Ascending aorta (tissue), 2 donors: Measurements from ENCODE around the gene ADGRD2. TPM values are rescaled to one million over a fixed set of nuclear protein-coding genes. Genes with fewer than 3 reads are reported as not detected.

ENCODE experiments used
- DNase-seq, 2 donors: peaks; one replicate each; pipeline ENCODE4 v3.0.0-alpha.2; 2019; ENCODE audit warnings: low spot score in 2 of 2
- H3K27ac ChIP-seq, 2 donors: fragments of 200-600 bp; sonication (generic); one replicate each; pipeline ENCODE4 v1.5.1; 2016 to 2017; ENCODE audit warnings: mild to moderate bottlenecking in 1 of 2
- H3K27me3 ChIP-seq: fragments of 200-600 bp; sonication (generic); one replicate; pipeline ENCODE4 v1.5.1; 2017
- H3K36me3 ChIP-seq, 2 donors: fragments of 200-600 bp; sonication (generic); one replicate each; pipeline ENCODE4 v1.5.1; 2016
- H3K4me1 ChIP-seq, 2 donors: fragments of 200-600 bp; sonication (generic); one replicate each; pipeline ENCODE4 v1.5.1; 2016 to 2017; ENCODE audit warnings: mild to moderate bottlenecking in 1 of 2
- H3K4me3 ChIP-seq, 2 donors: fragments of 200-600 bp; sonication (generic); one replicate each; pipeline ENCODE4 v1.5.1; 2016 to 2017; ENCODE audit warnings: mild to moderate bottlenecking in 1 of 2
- H3K9me3 ChIP-seq, 2 donors: fragments of 200-600 bp; sonication (generic); one replicate each; pipeline ENCODE4 v1.5.1; 2016
- CTCF ChIP-seq, 3 experiments: fragments of 200-600 bp in 2 of 3; fragments of 450-650 bp in 1 of 3; sonication (generic) in 2 of 3; IDR thresholded peaks; one replicate each; pipeline ENCODE4 v1.5.1; 2016 to 2019; ENCODE audit warnings: antibody characterized with exemption in 3 of 3, mild to moderate bottlenecking in 1 of 3, moderate library complexity in 1 of 3
- intact Hi-C: fragments of 100-400 bp; cut with DNase I; formaldehyde crosslinking; loops from one replicate; pipeline ENCODE4 v1.15.1; 2023
- total RNA-seq: library from RNA; depleted of rRNA; stranded (reverse); fragments of >200 nt; gene quantifications from one replicate; pipeline ENCODE4 v1.1.0, GENCODE V29; 2016

The ADGRD2 gene
- total RNA-seq, 1 donor from 2014 or later, result not detected

- no peak for TF ChIP-seq CTCF (IDR thresholded peaks at IDR 0.05)
- H3K4me1 ChIP-seq, result peaks cover 0 to 6% of the 10 kb centered on the region in 2 donors
- H3K36me3 ChIP-seq, result no peaks in the 10 kb centered on the region
- H3K9me3 ChIP-seq, result no peaks in the 10 kb centered on the region
- intact Hi-C loops, result loop anchor here (10.0 kb wide), 1 partner anchor 315 kb away; no protein-coding TSS in a partner anchor
- H3K27ac ChIP-seq, result no peak overlapping the region
- no peak for DNase-seq
- no peak overlapping the region for H3K4me3 ChIP-seq
- H3K27me3 ChIP-seq, result peaks cover 13% of the 10 kb centered on the region
Observed at GRCh38 chr9:124500028-124500795, 50.0 kb downstream of the ADGRD2 start.

GRCh38 chr9:124500796-124501611, 50.8 kb downstream of the ADGRD2 start:
- H3K9me3 ChIP-seq, result no peaks in the 10 kb centered on the region
- peaks cover 0 to 6% of the 10 kb centered on the region in 2 donors for H3K4me1 ChIP-seq
- H3K36me3 ChIP-seq, result no peaks in the 10 kb centered on the region
- peaks cover 13% of the 10 kb centered on the region for H3K27me3 ChIP-seq
- no peak overlapping the region for H3K27ac ChIP-seq
- intact Hi-C loops, result loop anchor here (10.0 kb wide), 1 partner anchor 314 kb away; no protein-coding TSS in a partner anchor
- no peak for DNase-seq
- TF ChIP-seq CTCF (IDR thresholded peaks at IDR 0.05), result no peak
- H3K4me3 ChIP-seq, result no peak overlapping the region

- DNase-seq, result no peak
- H3K4me3 ChIP-seq, result no peak overlapping the region
- no peak overlapping the region for H3K27ac ChIP-seq
- H3K4me1 ChIP-seq, result peaks cover 0 to 6% of the 10 kb centered on the region in 2 donors
- H3K9me3 ChIP-seq, result no peaks in the 10 kb centered on the region
- H3K27me3 ChIP-seq, result peaks cover 13% of the 10 kb centered on the region
- no peak for TF ChIP-seq CTCF (IDR thresholded peaks at IDR 0.05)
- intact Hi-C loops, result loop anchor here (10.0 kb wide), 1 partner anchor 313 kb away; no protein-coding TSS in a partner anchor
- no peaks in the 10 kb centered on the region for H3K36me3 ChIP-seq
Observed at GRCh38 chr9:124501771-124502320, 51.6 kb downstream of the ADGRD2 start.

- peaks cover 13% of the 10 kb centered on the region for H3K27me3 ChIP-seq
- H3K27ac ChIP-seq, result no peak overlapping the region
- no peaks in the 10 kb centered on the region for H3K36me3 ChIP-seq
- intact Hi-C loops, result loop anchor here (10.0 kb wide), 1 partner anchor 312 kb away; no protein-coding TSS in a partner anchor
- peaks cover 0 to 6% of the 10 kb centered on the region in 2 donors for H3K4me1 ChIP-seq
- TF ChIP-seq CTCF (IDR thresholded peaks at IDR 0.05), result no peak
- DNase-seq, result no peak
- H3K4me3 ChIP-seq, result no peak overlapping the region
- H3K9me3 ChIP-seq, result no peaks in the 10 kb centered on the region
Observed at GRCh38 chr9:124502711-124503702, 52.8 kb downstream of the ADGRD2 start.
